Measurements from ENCODE around the gene SCP2D1.

SCP2D1 gene

GRCh38 chr20:18835466-18836256 lies 22.1 kb downstream of the SCP2D1 start:
- DNase-seq (ENCODE audit: low spot score in 2 of 2), result no peak
- Histone ChIP-seq H3K27me3 (ENCODE audit: low read depth) (no peaks in the 10 kb centered on the region), H3K4me3 (no peak overlapping the region), H3K36me3 (replicated peaks) (no peaks in the 10 kb centered on the region), H3K4me1 (no peaks in the 10 kb centered on the region), H3K9me3 (no peaks in the 10 kb centered on the region)
- in situ Hi-C loops (cut with MboI; ENCODE audit: low sequenced_read_pairs), result no loop called here

- no peaks in the 10 kb centered on the region for H3K4me1 ChIP-seq
- in situ Hi-C loops (cut with MboI; ENCODE audit: low sequenced_read_pairs), result no loop called here
- H3K4me3 ChIP-seq, result no peak overlapping the region
- H3K9me3 ChIP-seq, result no peaks in the 10 kb centered on the region
- no peak for DNase-seq (ENCODE audit: low spot score in 2 of 2)
- H3K27me3 ChIP-seq (ENCODE audit: low read depth), result no peaks in the 10 kb centered on the region
- H3K36me3 ChIP-seq (replicated peaks), result no peaks in the 10 kb centered on the region
These were observed 24.1 kb downstream of the SCP2D1 start for GRCh38 chr20:18837718-18838117.

GRCh38 chr20:18839507-18840247 lies 26.1 kb downstream of the SCP2D1 start:
- H3K27me3 ChIP-seq (ENCODE audit: low read depth), result no peaks in the 10 kb centered on the region
- no peaks in the 10 kb centered on the region for H3K36me3 ChIP-seq (replicated peaks)
- in situ Hi-C loops (cut with MboI; ENCODE audit: low sequenced_read_pairs), result no loop called here
- no peaks in the 10 kb centered on the region for H3K4me1 ChIP-seq
- H3K4me3 ChIP-seq, result no peak overlapping the region
- no peaks in the 10 kb centered on the region for H3K9me3 ChIP-seq
- no peak for DNase-seq (ENCODE audit: low spot score in 2 of 2)

GRCh38 chr20:18840248-18840645 lies 26.7 kb downstream of the SCP2D1 start:
- Histone ChIP-seq H3K4me3 (no peak overlapping the region), H3K4me1 (no peaks in the 10 kb centered on the region), H3K9me3 (no peaks in the 10 kb centered on the region), H3K27me3 (ENCODE audit: low read depth) (no peaks in the 10 kb centered on the region), H3K36me3 (replicated peaks) (no peaks in the 10 kb centered on the region)
- DNase-seq (ENCODE audit: low spot score in 2 of 2), result no peak
- in situ Hi-C loops (cut with MboI; ENCODE audit: low sequenced_read_pairs), result no loop called here

GRCh38 chr20:18845017-18845416 lies 31.4 kb downstream of the SCP2D1 start:
- Histone ChIP-seq H3K4me3 (no peak overlapping the region), H3K4me1 (no peaks in the 10 kb centered on the region), H3K36me3 (replicated peaks) (no peaks in the 10 kb centered on the region), H3K9me3 (no peaks in the 10 kb centered on the region), H3K27me3 (ENCODE audit: low read depth) (no peaks in the 10 kb centered on the region)
- DNase-seq (ENCODE audit: low spot score in 2 of 2), result no peak
- in situ Hi-C loops (cut with MboI; ENCODE audit: low sequenced_read_pairs), result no loop called here

GRCh38 chr20:18847226-18847755 lies 33.7 kb downstream of the SCP2D1 start:
- DNase-seq (ENCODE audit: low spot score in 2 of 2), result no peak
- no peaks in the 10 kb centered on the region for H3K9me3 ChIP-seq
- in situ Hi-C loops (cut with MboI; ENCODE audit: low sequenced_read_pairs), result no loop called here

GRCh38 chr20:18849131-18849530 lies 35.5 kb downstream of the SCP2D1 start:
- in situ Hi-C loops (cut with MboI; ENCODE audit: low sequenced_read_pairs), result no loop called here

More at GRCh38 chr20:18847226-18847755, 33.7 kb downstream of the SCP2D1 start:
- no peaks in the 10 kb centered on the region for H3K4me1 ChIP-seq
- no peaks in the 10 kb centered on the region for H3K27me3 ChIP-seq (ENCODE audit: low read depth)
- no peak overlapping the region for H3K4me3 ChIP-seq
- no peaks in the 10 kb centered on the region for H3K36me3 ChIP-seq (replicated peaks)

GRCh38 chr20:18851629-18852028 lies 38.0 kb downstream of the SCP2D1 start:
- Histone ChIP-seq H3K9me3 (no peaks in the 10 kb centered on the region), H3K4me3 (no peak overlapping the region), H3K27me3 (ENCODE audit: low read depth) (no peaks in the 10 kb centered on the region), H3K36me3 (replicated peaks) (no peaks in the 10 kb centered on the region), H3K4me1 (no peaks in the 10 kb centered on the region)
- no peak for DNase-seq (ENCODE audit: low spot score in 2 of 2)
- in situ Hi-C loops (cut with MboI; ENCODE audit: low sequenced_read_pairs), result no loop called here

More at GRCh38 chr20:18849131-18849530, 35.5 kb downstream of the SCP2D1 start:
- no peak for DNase-seq (ENCODE audit: low spot score in 2 of 2)
- no peak overlapping the region for H3K4me3 ChIP-seq
- H3K27me3 ChIP-seq (ENCODE audit: low read depth), result no peaks in the 10 kb centered on the region
- no peaks in the 10 kb centered on the region for H3K9me3 ChIP-seq
- no peaks in the 10 kb centered on the region for H3K36me3 ChIP-seq (replicated peaks)
- H3K4me1 ChIP-seq, result no peaks in the 10 kb centered on the region

- H3K4me3 ChIP-seq, result no peak overlapping the region
- H3K4me1 ChIP-seq, result no peaks in the 10 kb centered on the region
- DNase-seq (ENCODE audit: low spot score in 2 of 2), result no peak
- in situ Hi-C loops (cut with MboI; ENCODE audit: low sequenced_read_pairs), result no loop called here
- no peaks in the 10 kb centered on the region for H3K9me3 ChIP-seq
- no peaks in the 10 kb centered on the region for H3K27me3 ChIP-seq (ENCODE audit: low read depth)
- no peaks in the 10 kb centered on the region for H3K36me3 ChIP-seq (replicated peaks)
These were observed 38.7 kb downstream of the SCP2D1 start for GRCh38 chr20:18852318-18852717.

GRCh38 chr20:18853216-18853615 lies 39.6 kb downstream of the SCP2D1 start:
- in situ Hi-C loops (cut with MboI; ENCODE audit: low sequenced_read_pairs), result no loop called here

GRCh38 chr20:18853946-18854646 lies 40.5 kb downstream of the SCP2D1 start:
- Histone ChIP-seq H3K4me1 (no peaks in the 10 kb centered on the region), H3K9me3 (no peaks in the 10 kb centered on the region), H3K4me3 (no peak overlapping the region), H3K36me3 (replicated peaks) (no peaks in the 10 kb centered on the region), H3K27me3 (ENCODE audit: low read depth) (no peaks in the 10 kb centered on the region)
- no peak for DNase-seq (ENCODE audit: low spot score in 2 of 2)
- in situ Hi-C loops (cut with MboI; ENCODE audit: low sequenced_read_pairs), result no loop called here

More at GRCh38 chr20:18853216-18853615, 39.6 kb downstream of the SCP2D1 start:
- no peaks in the 10 kb centered on the region for H3K9me3 ChIP-seq
- no peak overlapping the region for H3K4me3 ChIP-seq
- no peaks in the 10 kb centered on the region for H3K4me1 ChIP-seq
- H3K36me3 ChIP-seq (replicated peaks), result no peaks in the 10 kb centered on the region
- DNase-seq (ENCODE audit: low spot score in 2 of 2), result no peak
- H3K27me3 ChIP-seq (ENCODE audit: low read depth), result no peaks in the 10 kb centered on the region

- in situ Hi-C loops (cut with MboI; ENCODE audit: low sequenced_read_pairs), result no loop called here
- no peaks in the 10 kb centered on the region for H3K9me3 ChIP-seq
- no peaks in the 10 kb centered on the region for H3K36me3 ChIP-seq (replicated peaks)
- DNase-seq (ENCODE audit: low spot score in 2 of 2), result no peak
- H3K4me1 ChIP-seq, result no peaks in the 10 kb centered on the region
- H3K4me3 ChIP-seq, result no peak overlapping the region
- H3K27me3 ChIP-seq (ENCODE audit: low read depth), result no peaks in the 10 kb centered on the region
These were observed 42.3 kb downstream of the SCP2D1 start for GRCh38 chr20:18855882-18856281.

GRCh38 chr20:18856873-18857272 lies 43.3 kb downstream of the SCP2D1 start:
- no peaks in the 10 kb centered on the region for H3K36me3 ChIP-seq (replicated peaks)
- no peaks in the 10 kb centered on the region for H3K27me3 ChIP-seq (ENCODE audit: low read depth)

More at GRCh38 chr20:18856873-18857272, 43.3 kb downstream of the SCP2D1 start:
- Histone ChIP-seq H3K9me3 (no peaks in the 10 kb centered on the region), H3K4me1 (no peaks in the 10 kb centered on the region), H3K4me3 (no peak overlapping the region)
- no peak for DNase-seq (ENCODE audit: low spot score in 2 of 2)
- in situ Hi-C loops (cut with MboI; ENCODE audit: low sequenced_read_pairs), result no loop called here
